Measurements from ENCODE around the gene DSCAML1.

- TF ChIP-seq CTCF (IDR thresholded peaks at IDR 0.05) (no peak), POLR2A (IDR thresholded peaks at IDR 0.05) (no peak)
Observed at GRCh38 chr11:117394221-117394925, 402.6 kb downstream of the DSCAML1 start.

Data from uterus (tissue), 2 donors.